ENCODE data around the gene TRAPPC3L.

Gene TRAPPC3L

DNA sequence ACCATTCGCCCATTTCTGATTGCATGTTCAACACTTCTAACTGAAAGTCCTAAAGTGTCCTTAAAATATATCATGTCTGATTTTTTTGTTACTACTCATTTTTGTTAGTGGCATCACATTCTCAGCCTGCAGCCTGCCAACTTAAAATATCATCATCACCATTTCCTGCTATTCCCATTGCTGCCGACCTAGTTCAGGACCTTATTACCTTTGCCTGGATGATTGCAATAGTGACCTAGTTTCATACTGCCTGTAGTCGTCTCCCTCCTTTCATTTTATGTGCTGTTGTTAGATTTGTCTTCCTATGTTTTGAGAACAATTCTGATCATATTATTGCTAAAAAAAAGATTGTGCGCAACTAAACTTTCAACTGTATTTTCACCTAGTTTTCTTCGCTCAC, 32.0 kb upstream of the TRAPPC3L start:
- TF ChIP-seq ZFX (IDR thresholded peaks at IDR 0.05; ENCODE audit: borderline replicate concordance), result no peak
- TF ChIP-seq, protein P1, sequence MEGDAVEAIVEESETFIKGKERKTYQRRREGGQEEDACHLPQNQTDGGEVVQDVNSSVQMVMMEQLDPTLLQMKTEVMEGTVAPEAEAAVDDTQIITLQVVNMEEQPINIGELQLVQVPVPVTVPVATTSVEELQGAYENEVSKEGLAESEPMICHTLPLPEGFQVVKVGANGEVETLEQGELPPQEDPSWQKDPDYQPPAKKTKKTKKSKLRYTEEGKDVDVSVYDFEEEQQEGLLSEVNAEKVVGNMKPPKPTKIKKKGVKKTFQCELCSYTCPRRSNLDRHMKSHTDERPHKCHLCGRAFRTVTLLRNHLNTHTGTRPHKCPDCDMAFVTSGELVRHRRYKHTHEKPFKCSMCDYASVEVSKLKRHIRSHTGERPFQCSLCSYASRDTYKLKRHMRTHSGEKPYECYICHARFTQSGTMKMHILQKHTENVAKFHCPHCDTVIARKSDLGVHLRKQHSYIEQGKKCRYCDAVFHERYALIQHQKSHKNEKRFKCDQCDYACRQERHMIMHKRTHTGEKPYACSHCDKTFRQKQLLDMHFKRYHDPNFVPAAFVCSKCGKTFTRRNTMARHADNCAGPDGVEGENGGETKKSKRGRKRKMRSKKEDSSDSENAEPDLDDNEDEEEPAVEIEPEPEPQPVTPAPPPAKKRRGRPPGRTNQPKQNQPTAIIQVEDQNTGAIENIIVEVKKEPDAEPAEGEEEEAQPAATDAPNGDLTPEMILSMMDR (IDR thresholded peaks at IDR 0.05), result no peak

GRCh38 chr6:116575227-116575626, 29.7 kb upstream of the TRAPPC3L start:
- TF ChIP-seq, protein P1 (IDR thresholded peaks at IDR 0.05), result no peak
- no peak for TF ChIP-seq ZFX (IDR thresholded peaks at IDR 0.05; ENCODE audit: borderline replicate concordance)
- no peak overlapping the region for H3K27ac ChIP-seq

More for the DNA sequence above, 32.0 kb upstream of the TRAPPC3L start:
- H3K27ac ChIP-seq, result no peak overlapping the region

DNA sequence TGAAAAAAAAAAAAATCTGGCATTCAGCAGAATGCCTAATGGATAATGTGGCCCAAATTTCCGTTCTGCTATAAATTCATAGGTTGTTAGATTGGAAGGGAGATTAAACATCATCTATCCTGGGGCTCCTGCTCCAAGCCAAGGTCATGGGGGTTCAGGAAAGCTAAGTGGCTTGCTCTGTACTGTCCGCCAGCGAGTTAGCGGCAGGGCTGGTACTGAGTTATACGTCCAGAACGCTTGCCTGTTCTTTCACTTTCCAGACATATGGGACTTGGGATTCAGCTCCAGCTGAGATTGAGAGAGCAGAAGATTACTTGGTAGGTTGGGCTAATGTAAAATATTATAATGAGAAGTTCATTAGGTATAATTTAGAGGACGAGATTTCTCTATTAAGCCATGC, 26.7 kb upstream of the TRAPPC3L start:
- TF ChIP-seq, protein P1 (IDR thresholded peaks at IDR 0.05), result no peak
- no peak for TF ChIP-seq ZFX (IDR thresholded peaks at IDR 0.05; ENCODE audit: borderline replicate concordance)
- peak overlapping the region; percentile 86 for H3K27ac ChIP-seq

DNA sequence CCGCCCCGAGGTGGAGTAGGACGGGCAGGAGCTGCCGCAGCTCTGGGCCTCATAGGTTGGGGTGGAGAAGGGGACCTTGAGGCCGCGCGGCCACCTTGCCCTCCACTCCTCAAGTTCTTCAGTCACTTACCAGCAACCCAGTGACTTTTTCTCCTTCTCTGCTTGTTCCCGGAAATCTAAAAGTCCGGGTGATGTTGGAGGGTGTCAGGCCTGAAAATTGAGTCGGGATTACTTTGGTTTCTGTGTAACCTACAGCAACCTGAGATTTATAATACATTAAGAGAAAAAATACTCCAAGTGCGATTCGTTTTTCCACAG, 26.2 kb upstream of the TRAPPC3L start:
- peak overlapping the region; percentile 86 for H3K27ac ChIP-seq
- TF ChIP-seq ZFX (IDR thresholded peaks at IDR 0.05; ENCODE audit: borderline replicate concordance), result no peak
- TF ChIP-seq, protein P1 (IDR thresholded peaks at IDR 0.05), result no peak

- TF ChIP-seq, protein P1 (IDR thresholded peaks at IDR 0.05), result peak; percentile 17; the same call in 1 of the 2 replicates
- TF ChIP-seq ZFX (IDR thresholded peaks at IDR 0.05; ENCODE audit: borderline replicate concordance), result peak; percentile 53; the same call in 1 of the 2 replicates
- H3K27ac ChIP-seq, result peak within 1 kb of the TSS; percentile 86
These were observed 25.6 kb upstream of the TRAPPC3L start, which contains the start of gene RWDD1 for GRCh38 chr6:116570856-116571682. RWDD1 (plus strand) TSS chr6:116571504; CDS start chr6:116571583, 79 bp downstream.

DNA sequence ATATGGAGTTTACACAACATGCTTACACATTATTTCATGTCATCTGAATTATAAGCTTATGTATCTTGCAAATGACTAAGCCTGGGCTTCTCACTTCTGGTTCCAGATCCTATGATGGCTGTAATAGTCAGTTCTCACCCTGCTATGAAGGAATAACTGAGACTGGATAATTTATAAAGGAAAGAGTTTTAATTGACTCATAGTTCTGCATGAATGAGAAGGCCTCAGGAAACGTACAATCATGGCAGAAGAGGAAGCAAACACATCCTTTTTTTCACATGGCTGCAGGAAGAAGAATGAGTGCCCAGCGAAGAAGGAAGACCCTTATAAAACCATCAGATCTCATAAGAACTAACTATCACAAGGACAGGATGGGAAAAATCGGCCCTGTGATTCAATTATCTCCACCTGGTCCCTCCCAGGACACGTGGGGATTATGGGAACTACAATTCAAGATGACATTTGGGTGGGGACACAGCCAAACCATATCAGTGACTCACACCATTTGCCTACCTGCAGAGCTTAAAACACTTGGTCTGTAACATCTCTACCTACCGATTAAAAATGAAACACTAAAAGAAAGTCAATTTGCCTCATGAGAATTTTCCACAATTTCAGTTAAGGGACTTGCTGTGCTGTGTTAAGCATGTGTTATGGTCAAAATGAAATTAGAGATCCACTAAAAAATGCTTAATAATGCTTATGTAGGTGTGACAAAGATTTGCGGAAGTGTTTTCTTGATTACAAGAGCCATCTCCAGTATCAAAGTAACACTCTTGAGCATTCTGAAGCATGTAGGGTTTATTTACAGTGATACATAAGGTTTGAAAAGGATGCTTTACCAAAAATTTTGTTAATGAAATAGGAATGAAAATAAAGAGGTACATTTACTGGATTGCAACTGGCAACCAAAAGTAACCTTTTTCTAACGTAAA, 23.6 kb upstream of the TRAPPC3L start:
- H3K27ac ChIP-seq, result no peak overlapping the region

More for the DNA sequence above, 23.6 kb upstream of the TRAPPC3L start:
- TF ChIP-seq ZFX (IDR thresholded peaks at IDR 0.05; ENCODE audit: borderline replicate concordance), result no peak
- TF ChIP-seq, protein P1 (IDR thresholded peaks at IDR 0.05), result no peak
